Fibroblast of pulmonary artery (primary cell): ENCODE measurements around the gene CCDC89.

Experiments
- DNase-seq: peaks from one replicate; pipeline ENCODE4 v3.0.0-alpha.2; 2010; ENCODE audit warnings: low read depth
- H3K4me3 ChIP-seq: replicated peaks from 2 replicates; pipeline ENCODE4 v1.5.1; 2011; ENCODE audit warnings: low read depth, mild to moderate bottlenecking, control low read depth, low read length, moderate library complexity
- TF ChIP-seq, protein P1 (sequence below): IDR thresholded peaks from 2 replicates; pipeline ENCODE4 v1.5.1; 2011; ENCODE audit warnings: mild to moderate bottlenecking, control low read depth, low read length, inconsistent platforms; ENCODE audit errors: missing control alignments

Gene CCDC89

DNA sequence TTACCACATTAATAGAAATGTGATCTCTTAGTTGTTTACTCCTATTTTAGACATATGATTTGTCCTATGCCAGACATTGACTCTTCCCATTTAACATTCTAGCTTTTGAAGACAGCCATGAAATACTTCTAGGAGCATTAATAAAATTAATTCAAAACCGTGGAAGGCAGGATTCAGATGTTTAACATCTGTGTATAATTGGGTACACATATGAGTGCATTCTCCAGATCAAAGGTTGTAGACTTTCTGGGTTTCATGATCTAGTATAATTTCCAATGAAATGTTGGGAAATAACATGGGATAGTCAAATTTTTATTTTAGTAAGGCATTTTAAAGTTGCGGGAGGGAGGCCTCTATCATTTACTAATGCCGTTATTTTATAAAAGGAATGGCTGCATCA, 35.2 kb upstream of the CCDC89 start:
- H3K4me3 ChIP-seq, result no peak overlapping the region
- TF ChIP-seq, protein P1, sequence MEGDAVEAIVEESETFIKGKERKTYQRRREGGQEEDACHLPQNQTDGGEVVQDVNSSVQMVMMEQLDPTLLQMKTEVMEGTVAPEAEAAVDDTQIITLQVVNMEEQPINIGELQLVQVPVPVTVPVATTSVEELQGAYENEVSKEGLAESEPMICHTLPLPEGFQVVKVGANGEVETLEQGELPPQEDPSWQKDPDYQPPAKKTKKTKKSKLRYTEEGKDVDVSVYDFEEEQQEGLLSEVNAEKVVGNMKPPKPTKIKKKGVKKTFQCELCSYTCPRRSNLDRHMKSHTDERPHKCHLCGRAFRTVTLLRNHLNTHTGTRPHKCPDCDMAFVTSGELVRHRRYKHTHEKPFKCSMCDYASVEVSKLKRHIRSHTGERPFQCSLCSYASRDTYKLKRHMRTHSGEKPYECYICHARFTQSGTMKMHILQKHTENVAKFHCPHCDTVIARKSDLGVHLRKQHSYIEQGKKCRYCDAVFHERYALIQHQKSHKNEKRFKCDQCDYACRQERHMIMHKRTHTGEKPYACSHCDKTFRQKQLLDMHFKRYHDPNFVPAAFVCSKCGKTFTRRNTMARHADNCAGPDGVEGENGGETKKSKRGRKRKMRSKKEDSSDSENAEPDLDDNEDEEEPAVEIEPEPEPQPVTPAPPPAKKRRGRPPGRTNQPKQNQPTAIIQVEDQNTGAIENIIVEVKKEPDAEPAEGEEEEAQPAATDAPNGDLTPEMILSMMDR, result no peak
- DNase-seq, result no peak

DNA sequence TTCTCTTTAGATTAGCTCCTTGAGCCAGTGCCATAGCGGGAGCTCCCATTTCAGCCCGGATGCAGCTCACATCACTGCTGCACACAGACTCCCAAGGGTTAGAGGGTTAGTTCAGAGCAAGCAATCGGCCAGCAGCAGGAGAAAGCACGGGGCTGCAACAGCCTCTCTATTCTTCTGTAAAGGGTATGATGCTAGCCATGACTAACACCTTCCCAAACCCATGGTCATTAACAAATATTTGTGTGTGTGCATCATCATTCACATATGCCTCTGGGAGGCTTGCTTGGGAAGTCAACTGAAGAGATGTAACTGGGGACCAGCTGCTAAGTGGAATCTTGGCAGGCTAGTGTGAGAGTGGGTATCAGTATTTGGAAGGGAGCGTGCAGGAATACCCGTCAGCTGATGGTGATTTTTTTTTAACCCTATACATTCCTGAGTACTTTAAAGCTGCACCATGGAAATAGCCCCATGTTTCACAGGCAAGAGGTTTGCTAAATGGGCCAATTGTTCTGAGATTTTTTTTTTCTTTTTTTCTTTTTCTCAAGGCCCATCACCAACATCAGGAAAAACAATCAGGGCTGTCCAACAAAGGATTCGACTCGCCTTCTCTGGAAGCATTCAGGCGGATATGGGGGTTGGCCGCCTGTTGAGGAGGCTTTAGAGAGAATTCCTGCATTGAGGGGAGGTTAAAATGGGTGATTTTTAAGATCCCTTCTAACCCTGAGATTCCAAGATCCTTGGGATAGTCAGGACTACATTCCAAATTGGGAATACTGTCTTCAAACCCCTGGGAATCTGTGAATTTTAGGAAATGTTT, 33.2 kb upstream of the CCDC89 start:
- peak; percentile 92 for DNase-seq
- H3K4me3 ChIP-seq, result peak overlapping the region; percentile 19

DNA sequence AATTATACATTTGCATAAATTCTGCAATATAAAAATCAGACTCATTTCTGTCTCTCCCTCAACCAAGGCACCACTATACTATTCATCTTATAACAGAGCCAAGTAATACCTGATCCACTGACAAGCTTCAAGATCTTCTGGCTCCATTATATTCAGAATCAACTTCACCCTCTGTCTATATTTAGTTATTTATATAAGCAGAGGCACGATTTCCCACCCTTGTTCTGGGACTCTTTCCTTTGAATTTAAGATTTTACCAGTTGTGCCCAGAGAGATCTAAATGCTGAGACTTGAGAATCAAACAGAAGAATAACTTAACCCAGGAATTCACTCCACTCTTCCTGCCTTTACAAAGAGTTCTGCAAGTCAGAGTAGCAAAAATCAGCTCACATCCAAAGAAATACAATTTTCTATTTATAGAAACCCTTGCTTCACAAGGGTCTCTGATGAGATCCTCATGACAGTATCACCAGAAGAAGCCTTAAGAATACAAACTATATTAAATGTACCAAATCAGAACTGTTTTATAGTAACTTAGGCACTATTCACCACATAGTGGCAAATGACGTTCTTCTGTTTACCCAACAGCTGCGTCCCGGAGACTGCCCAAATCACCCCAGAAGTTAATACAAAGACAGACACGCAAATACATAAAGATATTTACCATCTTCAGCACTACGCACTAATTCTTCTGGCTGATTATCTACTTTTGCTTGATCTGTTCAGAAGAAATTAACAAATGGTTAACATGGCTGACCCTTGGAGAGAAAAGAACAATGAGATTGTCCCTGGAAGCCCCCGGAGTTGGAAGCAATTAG, 32.3 kb upstream of the CCDC89 start:
- DNase-seq, result no peak
- H3K4me3 ChIP-seq, result peak overlapping the region; percentile 19
- TF ChIP-seq, protein P1, result no peak

More for the DNA sequence above, 33.2 kb upstream of the CCDC89 start:
- TF ChIP-seq, protein P1, result no peak

DNA sequence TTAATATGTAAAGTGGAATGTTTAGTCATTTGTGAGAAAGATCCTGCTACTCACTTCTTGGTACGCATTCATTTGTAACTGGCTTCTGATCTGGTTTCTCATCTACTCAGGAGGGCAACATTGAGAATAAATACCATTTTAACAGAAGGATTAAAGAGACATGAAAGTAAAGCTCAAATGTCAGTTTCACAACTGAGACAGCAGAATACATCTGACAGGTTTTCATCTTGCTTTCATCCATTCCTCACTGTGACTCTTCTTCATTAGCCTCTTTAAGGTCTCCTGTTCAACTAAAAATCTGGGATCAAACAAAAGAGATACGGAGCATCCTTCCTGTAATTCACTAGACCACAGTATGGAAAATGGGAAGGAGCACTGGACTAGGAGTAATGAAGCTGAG, 31.4 kb upstream of the CCDC89 start:
- TF ChIP-seq, protein P1, result no peak
- DNase-seq, result no peak
- no peak overlapping the region for H3K4me3 ChIP-seq

DNA sequence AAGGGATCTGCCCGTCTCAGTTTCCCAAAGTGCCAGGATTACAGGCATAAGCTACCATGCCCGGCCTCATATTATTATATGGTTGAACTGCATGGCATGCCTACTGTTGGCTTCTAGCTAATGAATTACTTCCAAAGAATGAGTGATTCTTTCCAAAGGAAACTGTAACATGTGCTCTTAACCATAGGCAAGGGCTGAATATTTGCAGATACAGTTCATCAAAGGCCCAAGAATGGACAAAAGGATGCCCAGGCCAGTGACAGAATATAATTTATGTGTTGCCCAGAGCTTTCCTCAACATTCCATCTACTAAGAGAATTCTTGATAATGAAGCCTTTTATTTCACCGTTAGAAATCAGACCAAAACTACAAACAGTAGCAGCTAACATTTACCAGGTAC, 27.0 kb upstream of the CCDC89 start:
- no peak for DNase-seq
- no peak overlapping the region for H3K4me3 ChIP-seq
- TF ChIP-seq, protein P1, result no peak

DNA sequence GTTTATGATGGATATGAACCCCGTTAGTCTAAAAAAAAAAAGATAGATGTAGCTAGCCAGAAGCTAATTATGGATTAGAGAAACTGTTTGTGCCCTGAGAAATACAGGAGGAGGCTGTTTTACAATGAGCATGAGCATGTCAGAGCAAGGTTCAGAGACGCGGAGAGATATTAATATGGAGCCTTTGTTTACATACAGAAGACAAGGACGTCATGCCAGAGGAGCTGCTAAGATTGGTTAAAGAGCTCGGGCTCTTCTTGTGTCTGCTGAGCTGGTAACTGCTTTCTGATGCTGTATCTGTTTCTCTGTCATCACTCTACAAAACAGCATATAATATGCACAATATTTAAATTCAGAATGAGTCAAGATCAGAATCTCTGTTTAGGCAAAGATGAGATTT, 24.9 kb upstream of the CCDC89 start:
- TF ChIP-seq, protein P1, result no peak
- no peak for DNase-seq
- H3K4me3 ChIP-seq, result no peak overlapping the region
